AG04449 (cell line): ENCODE measurements around the gene SEMA5A.

Source experiments
- CTCF ChIA-PET: fragments of 350-600 bp; formaldehyde crosslinking; extraction: SDS; loops from one replicate; lab custom pipeline; 2021; ENCODE audit warnings: antibody characterized with exemption; lab: Yijun Ruan, JAX
- POLR2A ChIA-PET: fragments of 400-600, 350-600 bp; formaldehyde crosslinking; extraction: SDS; loops from one replicate; lab custom pipeline; 2020; ENCODE audit warnings: antibody characterized with exemption, inconsistent platforms; lab: Yijun Ruan, JAX
- DNase-seq: peaks from one replicate; pipeline ENCODE4 v3.0.0-alpha.2; 2010; ENCODE audit warnings: low read depth, low spot score
- H3K4me3 ChIP-seq: 2 replicates; pipeline ENCODE4 v1.5.1; 2011; ENCODE audit warnings: low read depth, mild to moderate bottlenecking, control low read depth, low read length
- CTCF ChIP-seq: IDR thresholded peaks from one replicate; pipeline ENCODE4 v1.5.1; 2011; ENCODE audit warnings: mild to moderate bottlenecking, moderate library complexity, low read length, control low read depth, inconsistent platforms; ENCODE audit not compliant: insufficient read depth; ENCODE audit errors: missing control alignments

SEMA5A gene

GRCh38 chr5:9480499-9480898 is 65.4 kb downstream of the SEMA5A start:
- no peak for DNase-seq
- H3K4me3 ChIP-seq = no peak overlapping the region
- TF ChIP-seq CTCF = no peak
- CTCF ChIA-PET = interaction anchor here (0.6 to 1.3 kb wide), 3 partner anchors 13 to 125 kb away, joined by 3 to 4 read pairs (median 3); no protein-coding TSS in a partner anchor
- POLR2A ChIA-PET = no interaction called here

- TF ChIP-seq CTCF = no peak
- CTCF ChIA-PET = interaction anchor here (0.6 kb wide), 1 partner anchor 12 kb away, joined by 3 read pairs; no protein-coding TSS in a partner anchor
- no peak for DNase-seq
- H3K4me3 ChIP-seq = no peak overlapping the region
- POLR2A ChIA-PET = no interaction called here
Observed at GRCh38 chr5:9479990-9480389, 65.9 kb downstream of the SEMA5A start.

GRCh38 chr5:9479361-9479760 is 66.5 kb downstream of the SEMA5A start:
- CTCF ChIA-PET = no interaction called here
- no peak for TF ChIP-seq CTCF
- DNase-seq = peak; percentile 88
- POLR2A ChIA-PET = no interaction called here
- no peak overlapping the region for H3K4me3 ChIP-seq

GRCh38 chr5:9477537-9477936 is 68.3 kb downstream of the SEMA5A start:
- DNase-seq = no peak
- ChIA-PET CTCF (no interaction called here), POLR2A (no interaction called here)
- no peak for TF ChIP-seq CTCF
- no peak overlapping the region for H3K4me3 ChIP-seq

GRCh38 chr5:9474219-9475002 is 71.5 kb downstream of the SEMA5A start:
- DNase-seq = no peak
- POLR2A ChIA-PET = interaction anchor here (0.8 kb wide), 1 partner anchor 22 kb away, joined by 4 read pairs; no protein-coding TSS in a partner anchor
- no peak for TF ChIP-seq CTCF
- no peak overlapping the region for H3K4me3 ChIP-seq
- CTCF ChIA-PET = interaction anchor here (0.7 to 1.0 kb wide), 2 partner anchors 24 to 39 kb away, joined by 3 read pairs; no protein-coding TSS in a partner anchor

GRCh38 chr5:9473624-9474023 is 72.3 kb downstream of the SEMA5A start:
- no peak for TF ChIP-seq CTCF
- H3K4me3 ChIP-seq = no peak overlapping the region
- DNase-seq = no peak
- ChIA-PET CTCF (no interaction called here), POLR2A (no interaction called here)
